ENCODE measurements around the gene SIGLEC1.

SIGLEC1 gene

DNA sequence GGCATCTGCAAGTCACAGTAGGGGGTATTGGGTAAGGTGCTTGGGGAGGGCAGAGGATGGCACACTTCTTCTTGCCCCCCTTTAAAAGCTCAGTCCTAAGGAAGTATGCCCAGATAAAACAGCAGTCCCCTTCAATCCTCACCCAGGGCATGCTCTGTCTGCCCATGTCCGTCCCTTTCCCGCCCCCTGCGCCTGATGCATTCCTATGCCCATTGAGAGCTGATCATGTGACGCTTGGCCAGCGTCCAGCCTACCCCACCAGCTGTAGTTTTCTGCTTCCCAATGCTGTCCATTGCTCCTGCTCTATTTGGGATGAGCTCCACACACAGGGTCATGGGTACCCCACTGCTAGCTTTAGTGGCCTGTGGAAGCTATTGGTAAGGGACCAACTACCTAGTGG lies 8.3 kb downstream of the SIGLEC1 start:
- no peak overlapping the region for H3K27ac ChIP-seq (ENCODE audit: low read length)
- H3K4me1 ChIP-seq (ENCODE audit: insufficient read depth, low read length): no peaks in the 10 kb centered on the region
- no peak overlapping the region for H3K9ac ChIP-seq (ENCODE audit: low read depth, low read length)
- H3K4me3 ChIP-seq (ENCODE audit: low read length): no peak overlapping the region
- no peaks in the 10 kb centered on the region for H3K36me3 ChIP-seq (ENCODE audit: insufficient read depth, low read depth, low read length)
- H3K27me3 ChIP-seq (ENCODE audit: insufficient read depth, low read length): no peaks in the 10 kb centered on the region
- H3K9me3 ChIP-seq (ENCODE audit: insufficient read depth, low read depth, low read length): no peaks in the 10 kb centered on the region

DNA sequence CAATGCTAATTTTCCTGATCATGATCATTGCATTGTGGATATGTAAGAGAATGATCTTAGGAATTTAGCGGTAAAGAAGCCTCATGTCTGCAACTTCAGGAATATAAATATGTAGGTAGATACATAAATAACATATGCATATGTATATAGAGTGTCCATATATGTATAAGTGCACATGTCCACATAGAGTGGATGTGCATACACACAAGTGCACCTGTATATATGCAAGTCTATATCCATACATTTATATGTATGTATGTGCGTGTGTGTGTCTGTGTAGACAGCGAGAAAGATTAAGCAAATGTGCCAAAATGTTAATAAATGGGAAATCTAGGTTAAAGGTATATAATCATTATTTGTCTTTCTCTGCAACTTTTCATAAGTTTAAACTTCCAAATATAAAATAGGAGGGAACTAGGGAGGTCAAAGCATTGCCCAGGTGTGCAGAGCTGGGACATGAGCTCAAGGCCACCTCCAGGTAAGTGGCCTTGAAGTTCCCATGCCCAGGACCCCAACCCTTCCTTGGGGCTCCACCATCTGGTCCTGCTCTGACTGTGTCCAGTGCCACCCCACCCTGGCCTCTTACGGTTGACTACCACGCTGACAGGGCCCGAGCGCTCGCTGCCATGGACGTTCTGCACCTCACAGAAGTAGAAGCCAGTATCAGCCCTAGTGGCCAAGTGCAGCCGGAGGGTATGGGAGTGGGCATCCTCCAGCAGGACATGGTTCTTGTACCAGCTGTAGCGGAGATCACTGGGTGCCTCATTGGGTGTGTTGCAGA lies 9.6 kb downstream of the SIGLEC1 start:
- Histone ChIP-seq H3K9ac (ENCODE audit: low read depth, low read length) (no peak overlapping the region), H3K36me3 (ENCODE audit: insufficient read depth, low read depth, low read length) (no peaks in the 10 kb centered on the region), H3K27me3 (ENCODE audit: insufficient read depth, low read length) (no peaks in the 10 kb centered on the region), H3K4me3 (ENCODE audit: low read length) (no peak overlapping the region), H3K4me1 (ENCODE audit: insufficient read depth, low read length) (no peaks in the 10 kb centered on the region), H3K9me3 (ENCODE audit: insufficient read depth, low read depth, low read length) (no peaks in the 10 kb centered on the region), H3K27ac (ENCODE audit: low read length) (no peak overlapping the region)

DNA sequence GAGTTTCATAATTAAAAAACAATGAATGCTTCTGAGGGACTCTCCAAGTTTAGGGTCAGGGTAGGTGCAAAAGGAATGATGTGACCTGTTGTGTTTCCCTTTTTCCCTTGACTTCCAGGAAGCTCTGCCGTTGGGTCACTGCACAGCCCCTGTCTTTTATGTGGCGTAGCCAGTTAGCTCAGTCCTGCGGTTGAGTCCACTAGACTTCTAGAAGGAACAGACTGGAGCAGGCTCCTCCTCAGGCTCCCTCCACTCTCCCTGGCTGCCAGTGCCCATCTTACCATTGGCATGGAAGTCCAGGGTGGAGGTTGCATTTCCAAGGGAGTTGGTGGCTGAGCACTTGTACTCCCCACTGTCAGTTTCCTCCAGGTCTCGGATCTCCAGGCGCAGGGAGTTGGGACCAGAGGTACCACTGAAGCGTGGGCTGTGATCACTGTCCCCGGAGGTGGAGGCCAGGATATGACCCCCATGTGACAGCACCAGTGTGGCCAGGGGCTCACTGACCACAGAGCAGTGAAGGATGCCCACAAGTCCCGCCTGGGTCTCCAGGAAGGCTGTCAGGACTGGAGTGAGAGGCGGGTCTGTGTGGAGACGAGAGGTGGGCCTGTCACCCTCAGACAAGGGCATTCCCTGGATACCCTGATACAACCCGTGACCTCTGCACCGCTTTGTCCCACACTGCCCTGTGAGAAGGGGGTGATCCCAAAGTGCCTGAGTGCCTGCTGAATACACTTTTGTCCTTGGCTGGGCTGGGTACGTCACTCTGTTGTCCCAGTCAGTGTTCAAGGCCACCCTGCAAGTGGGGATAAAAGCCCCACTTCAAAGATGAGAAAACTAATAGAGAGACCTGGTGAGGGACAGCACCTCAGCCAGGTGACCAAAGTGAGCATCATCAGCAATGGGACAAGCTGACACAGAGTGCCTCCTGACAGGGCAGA lies 11.1 kb downstream of the SIGLEC1 start:
- H3K4me1 ChIP-seq (ENCODE audit: insufficient read depth, low read length): no peaks in the 10 kb centered on the region
- no peaks in the 10 kb centered on the region for H3K27me3 ChIP-seq (ENCODE audit: insufficient read depth, low read length)
- no peaks in the 10 kb centered on the region for H3K9me3 ChIP-seq (ENCODE audit: insufficient read depth, low read depth, low read length)
- no peaks in the 10 kb centered on the region for H3K36me3 ChIP-seq (ENCODE audit: insufficient read depth, low read depth, low read length)
- no peak overlapping the region for H3K4me3 ChIP-seq (ENCODE audit: low read length)
- no peak overlapping the region for H3K27ac ChIP-seq (ENCODE audit: low read length)
- no peak overlapping the region for H3K9ac ChIP-seq (ENCODE audit: low read depth, low read length)

DNA sequence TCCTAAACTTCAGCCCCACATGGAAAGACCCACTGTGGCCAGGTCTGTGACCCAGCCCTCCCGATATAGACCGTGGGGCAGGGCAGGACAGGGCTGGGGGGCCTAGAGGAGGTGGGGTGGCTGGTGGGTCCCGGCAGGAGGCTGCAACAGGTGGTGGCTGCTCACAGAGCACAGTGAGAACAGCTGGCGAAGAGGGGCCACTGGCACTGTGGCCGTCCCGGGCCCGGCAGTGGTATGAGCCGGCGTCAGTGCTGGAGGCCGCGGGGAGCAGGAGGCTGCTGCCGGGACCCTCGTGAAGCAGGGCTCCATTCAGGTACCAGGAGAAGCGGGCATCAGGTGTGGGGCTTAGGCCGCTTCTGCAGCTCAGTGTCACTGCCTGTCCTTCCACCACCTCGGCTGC lies 13.4 kb downstream of the SIGLEC1 start:
- Histone ChIP-seq H3K27me3 (ENCODE audit: insufficient read depth, low read length) (no peaks in the 10 kb centered on the region), H3K9ac (ENCODE audit: low read depth, low read length) (no peak overlapping the region), H3K9me3 (ENCODE audit: insufficient read depth, low read depth, low read length) (no peaks in the 10 kb centered on the region), H3K36me3 (ENCODE audit: insufficient read depth, low read depth, low read length) (no peaks in the 10 kb centered on the region), H3K4me1 (ENCODE audit: insufficient read depth, low read length) (no peaks in the 10 kb centered on the region), H3K4me3 (ENCODE audit: low read length) (no peak overlapping the region), H3K27ac (ENCODE audit: low read length) (no peak overlapping the region)

DNA sequence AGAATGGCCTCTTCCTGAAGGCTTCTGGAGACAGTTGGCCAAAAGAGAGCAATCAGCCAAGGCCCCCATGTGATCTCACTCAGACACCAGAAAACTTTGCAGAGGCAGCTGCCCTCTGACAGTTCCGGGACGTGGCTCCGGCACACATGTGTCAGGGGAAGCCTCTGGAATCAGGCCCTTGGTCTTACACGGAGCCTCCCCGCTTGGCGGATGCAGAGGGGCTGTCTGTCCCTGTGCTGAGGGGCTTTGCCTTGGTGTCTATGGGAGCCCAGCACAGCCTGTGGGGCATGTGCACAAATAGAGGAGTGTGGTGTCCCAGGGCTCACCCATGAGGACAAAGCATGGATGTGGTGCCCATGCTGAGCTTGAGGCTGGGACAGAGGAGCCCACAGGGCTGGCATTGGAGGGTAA lies 13.8 kb downstream of the SIGLEC1 start:
- no peaks in the 10 kb centered on the region for H3K4me1 ChIP-seq (ENCODE audit: insufficient read depth, low read length)
- H3K9me3 ChIP-seq (ENCODE audit: insufficient read depth, low read depth, low read length): no peaks in the 10 kb centered on the region
- H3K4me3 ChIP-seq (ENCODE audit: low read length): no peak overlapping the region
- no peak overlapping the region for H3K27ac ChIP-seq (ENCODE audit: low read length)
- H3K27me3 ChIP-seq (ENCODE audit: insufficient read depth, low read length): no peaks in the 10 kb centered on the region
- no peak overlapping the region for H3K9ac ChIP-seq (ENCODE audit: low read depth, low read length)
- H3K36me3 ChIP-seq (ENCODE audit: insufficient read depth, low read depth, low read length): no peaks in the 10 kb centered on the region

DNA sequence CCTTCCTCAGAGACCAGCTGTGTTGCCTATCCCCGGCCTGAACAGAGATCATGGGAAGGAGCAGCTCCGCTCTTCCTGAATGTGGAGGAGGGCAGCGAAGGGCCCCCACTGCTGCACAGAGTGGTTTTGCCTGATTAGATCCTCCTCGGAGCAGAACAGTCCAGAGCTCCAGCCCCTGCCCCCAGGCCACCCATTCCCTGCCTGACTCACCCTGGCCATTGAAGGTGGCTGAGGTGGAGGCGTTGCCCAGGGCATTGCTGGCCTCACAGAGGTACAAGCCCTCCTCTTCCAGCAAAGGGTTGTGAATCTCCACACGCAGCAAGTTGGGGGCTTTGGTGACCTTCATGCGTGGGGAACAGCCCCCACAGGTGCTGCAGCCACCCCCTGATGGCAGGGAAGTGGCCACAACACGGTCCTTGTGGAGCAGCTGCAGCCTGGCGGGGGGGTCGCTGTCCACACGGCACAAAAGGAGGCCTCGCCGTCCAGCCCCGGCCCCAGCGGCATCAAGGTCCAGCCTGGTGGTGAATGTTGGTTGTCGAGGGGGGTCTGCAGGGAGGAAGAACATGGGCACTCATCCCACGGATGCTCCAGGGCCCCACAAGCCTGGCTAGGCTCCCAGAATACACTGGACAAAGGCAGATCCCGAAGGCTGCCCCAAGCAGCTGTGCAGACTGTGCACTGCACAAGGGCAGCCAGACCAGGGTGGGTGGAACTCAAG lies 14.7 kb downstream of the SIGLEC1 start:
- H3K4me1 ChIP-seq (ENCODE audit: insufficient read depth, low read length): no peaks in the 10 kb centered on the region
- no peak overlapping the region for H3K27ac ChIP-seq (ENCODE audit: low read length)
- H3K36me3 ChIP-seq (ENCODE audit: insufficient read depth, low read depth, low read length): no peaks in the 10 kb centered on the region
- H3K9me3 ChIP-seq (ENCODE audit: insufficient read depth, low read depth, low read length): no peaks in the 10 kb centered on the region
- H3K4me3 ChIP-seq (ENCODE audit: low read length): no peak overlapping the region
- no peak overlapping the region for H3K9ac ChIP-seq (ENCODE audit: low read depth, low read length)
- no peaks in the 10 kb centered on the region for H3K27me3 ChIP-seq (ENCODE audit: insufficient read depth, low read length)

DNA sequence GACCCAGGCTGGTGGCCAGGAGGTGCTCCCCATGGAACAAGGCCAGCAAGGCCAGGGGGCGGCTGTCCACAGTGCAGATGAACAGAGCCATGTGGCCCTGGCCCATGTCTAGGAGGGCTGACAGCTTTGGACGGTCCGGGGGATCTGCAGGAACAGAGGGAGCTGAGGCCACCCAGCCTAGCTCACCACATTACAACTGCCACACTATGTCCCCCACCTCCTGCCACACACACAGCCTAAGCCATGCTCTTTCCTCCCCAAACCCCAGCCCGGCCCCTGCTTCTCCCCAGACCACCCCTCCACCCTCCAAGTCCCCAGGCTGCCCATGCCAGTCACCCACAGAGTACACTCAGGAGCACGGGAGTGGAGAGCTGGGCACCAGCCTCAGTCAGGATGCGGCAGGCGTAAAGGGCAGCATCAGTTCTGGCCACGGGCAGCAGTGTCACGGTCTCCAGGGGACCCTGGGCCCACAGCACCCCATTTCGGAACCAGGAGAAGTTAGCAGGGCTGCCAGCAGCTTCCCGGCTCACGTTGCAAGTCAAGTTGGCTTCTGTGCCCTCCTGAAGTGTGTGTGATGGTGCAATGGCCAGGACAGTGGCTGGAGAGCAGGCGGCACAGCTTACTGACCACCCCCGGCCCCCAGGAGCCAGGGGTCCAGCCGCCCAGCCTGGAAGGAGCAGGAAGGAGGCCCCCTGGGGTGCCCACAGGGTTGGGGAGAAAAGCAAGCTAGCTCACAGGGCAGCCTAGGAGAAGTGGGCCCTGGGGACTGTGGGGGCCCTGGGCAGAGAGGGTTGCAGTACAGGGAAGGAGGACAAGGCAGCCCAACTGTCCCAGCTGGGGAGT lies 15.4 kb downstream of the SIGLEC1 start:
- H3K4me1 ChIP-seq (ENCODE audit: insufficient read depth, low read length): no peaks in the 10 kb centered on the region
- H3K36me3 ChIP-seq (ENCODE audit: insufficient read depth, low read depth, low read length): no peaks in the 10 kb centered on the region
- H3K9me3 ChIP-seq (ENCODE audit: insufficient read depth, low read depth, low read length): no peaks in the 10 kb centered on the region
- no peaks in the 10 kb centered on the region for H3K27me3 ChIP-seq (ENCODE audit: insufficient read depth, low read length)
- H3K27ac ChIP-seq (ENCODE audit: low read length): no peak overlapping the region
- H3K9ac ChIP-seq (ENCODE audit: low read depth, low read length): no peak overlapping the region
- no peak overlapping the region for H3K4me3 ChIP-seq (ENCODE audit: low read length)

DNA sequence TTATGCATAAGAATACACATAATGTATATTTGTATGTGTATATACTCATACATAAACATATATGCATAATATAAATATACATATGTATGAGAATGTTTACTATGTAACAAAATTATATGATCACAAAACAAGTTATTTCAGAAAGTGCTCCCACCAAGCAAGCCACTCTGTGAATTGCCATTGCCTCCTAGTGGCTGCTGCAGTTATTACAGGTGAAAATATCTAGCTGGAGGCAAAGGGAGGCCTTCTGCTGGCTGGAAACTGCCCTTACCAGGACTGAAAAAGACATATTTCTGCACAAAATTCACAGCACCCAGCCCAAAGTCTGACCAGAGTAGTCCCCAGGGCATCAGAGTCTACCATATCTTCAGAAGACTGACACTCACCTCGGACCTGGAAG lies 16.2 kb downstream of the SIGLEC1 start:
- H3K4me1 ChIP-seq (ENCODE audit: insufficient read depth, low read length): no peaks in the 10 kb centered on the region
- H3K27ac ChIP-seq (ENCODE audit: low read length): no peak overlapping the region
- H3K9ac ChIP-seq (ENCODE audit: low read depth, low read length): no peak overlapping the region
- H3K27me3 ChIP-seq (ENCODE audit: insufficient read depth, low read length): no peaks in the 10 kb centered on the region
- no peak overlapping the region for H3K4me3 ChIP-seq (ENCODE audit: low read length)
- no peaks in the 10 kb centered on the region for H3K9me3 ChIP-seq (ENCODE audit: insufficient read depth, low read depth, low read length)
- H3K36me3 ChIP-seq (ENCODE audit: insufficient read depth, low read depth, low read length): no peaks in the 10 kb centered on the region

DNA sequence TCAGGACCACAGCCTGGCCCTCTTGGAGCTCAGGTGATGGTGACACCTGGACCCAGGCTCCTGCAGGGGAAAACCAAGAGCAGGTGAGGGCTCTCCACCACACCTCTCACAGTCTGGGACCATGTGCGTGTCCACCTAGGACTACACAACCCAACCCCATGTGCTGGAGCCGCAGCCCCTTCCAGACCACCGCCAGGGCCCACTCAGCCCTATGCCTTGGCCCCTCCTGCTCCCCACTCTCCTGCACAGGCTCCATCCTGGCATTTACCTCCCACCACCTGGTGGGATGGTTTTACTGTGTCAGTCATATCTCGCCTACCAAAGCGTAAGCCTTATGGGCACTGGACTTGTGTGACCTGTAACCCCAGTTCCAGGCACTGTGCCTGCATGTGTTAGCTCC lies 17.5 kb downstream of the SIGLEC1 start:
- Histone ChIP-seq H3K4me1 (ENCODE audit: insufficient read depth, low read length) (no peaks in the 10 kb centered on the region), H3K36me3 (ENCODE audit: insufficient read depth, low read depth, low read length) (no peaks in the 10 kb centered on the region), H3K4me3 (ENCODE audit: low read length) (no peak overlapping the region), H3K9me3 (ENCODE audit: insufficient read depth, low read depth, low read length) (no peaks in the 10 kb centered on the region), H3K27ac (ENCODE audit: low read length) (no peak overlapping the region), H3K9ac (ENCODE audit: low read depth, low read length) (no peak overlapping the region), H3K27me3 (ENCODE audit: insufficient read depth, low read length) (no peaks in the 10 kb centered on the region)

DNA sequence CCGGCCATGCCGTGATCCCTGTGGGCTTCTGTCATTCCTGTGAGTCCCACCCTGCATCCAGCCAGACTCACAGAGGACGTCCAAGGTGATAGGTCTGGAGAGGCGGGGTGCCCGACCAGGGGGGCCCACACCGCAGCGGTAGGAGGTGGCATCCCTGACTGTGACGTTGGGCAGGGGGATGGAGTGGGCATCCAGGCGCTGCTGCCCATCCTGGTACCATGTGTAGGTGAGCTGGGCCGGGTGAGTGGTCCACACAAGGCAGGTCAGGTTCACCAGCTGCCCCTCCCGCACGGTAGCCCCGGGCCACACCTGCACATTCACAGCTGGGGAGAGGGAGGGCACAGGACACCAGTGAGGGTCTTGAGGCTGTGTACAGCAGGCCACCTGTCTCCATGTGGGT lies 19.0 kb downstream of the SIGLEC1 start:
- H3K4me3 ChIP-seq (ENCODE audit: low read length): no peak overlapping the region
- no peaks in the 10 kb centered on the region for H3K27me3 ChIP-seq (ENCODE audit: insufficient read depth, low read length)
- H3K4me1 ChIP-seq (ENCODE audit: insufficient read depth, low read length): no peaks in the 10 kb centered on the region
- H3K9ac ChIP-seq (ENCODE audit: low read depth, low read length): no peak overlapping the region
- no peak overlapping the region for H3K27ac ChIP-seq (ENCODE audit: low read length)
- no peaks in the 10 kb centered on the region for H3K9me3 ChIP-seq (ENCODE audit: insufficient read depth, low read depth, low read length)
- H3K36me3 ChIP-seq (ENCODE audit: insufficient read depth, low read depth, low read length): no peaks in the 10 kb centered on the region

DNA sequence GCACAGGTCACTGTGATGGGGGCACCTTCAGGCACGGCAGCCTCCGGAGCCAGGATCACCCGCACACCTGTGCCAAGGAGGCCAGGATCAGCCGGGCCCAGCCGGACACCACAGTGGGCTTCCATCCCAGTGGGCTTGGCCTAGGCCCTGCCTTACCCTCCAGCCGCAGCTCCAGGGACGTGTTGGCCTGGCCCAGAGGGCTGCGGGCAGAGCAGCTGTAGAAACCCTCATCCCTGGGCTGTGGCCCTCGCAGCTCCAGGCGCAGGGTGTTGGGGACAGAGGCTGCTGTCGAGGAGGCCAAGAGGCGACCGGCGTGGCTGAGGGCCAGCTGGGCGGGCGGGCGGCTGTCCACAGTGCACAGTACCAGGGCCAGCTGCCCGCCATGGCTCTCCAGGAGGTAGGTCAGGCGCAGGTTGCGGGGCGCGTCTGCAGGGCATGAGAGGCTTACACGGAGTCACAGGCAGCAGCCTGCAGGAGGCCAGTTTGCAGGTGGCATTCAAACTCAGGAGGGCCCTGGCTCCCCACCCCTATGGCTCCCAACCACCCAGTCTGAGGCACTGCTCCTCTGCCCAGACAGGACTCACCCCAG lies 19.6 kb downstream of the SIGLEC1 start:
- Histone ChIP-seq H3K27me3 (ENCODE audit: insufficient read depth, low read length) (no peaks in the 10 kb centered on the region), H3K4me3 (ENCODE audit: low read length) (no peak overlapping the region), H3K9ac (ENCODE audit: low read depth, low read length) (no peak overlapping the region), H3K9me3 (ENCODE audit: insufficient read depth, low read depth, low read length) (no peaks in the 10 kb centered on the region), H3K36me3 (ENCODE audit: insufficient read depth, low read depth, low read length) (no peaks in the 10 kb centered on the region), H3K4me1 (ENCODE audit: insufficient read depth, low read length) (no peaks in the 10 kb centered on the region), H3K27ac (ENCODE audit: low read length) (no peak overlapping the region)

All from iPS-20b (cell line).